Heart left ventricle (tissue), 16 donors: ENCODE results near the gene ZNF711. TPM values are rescaled to one million over a fixed set of nuclear protein-coding genes. Genes with fewer than 3 reads are reported as not detected.
A peak's percentile ranks its signal among the peaks of the same experiment; 100 is the strongest.

Experiments
- ATAC-seq, 4 donors: fragments of 200-7000 bp; cut with Tn5 transposase; one replicate each; pipeline ENCODE4 v1.9.1; 2020 to 2022; ENCODE audit warnings: moderate library complexity in 4 of 4, mild to moderate bottlenecking in 3 of 4, moderate number of reproducible peaks in 1 of 4
- DNase-seq, 5 donors: peaks; one replicate each; pipeline ENCODE4 v3.0.0-alpha.2; 2020
- H3K27ac ChIP-seq, 12 donors: fragments of 200-600 bp; sonication (generic) in 4 of 12; one replicate each; pipeline versions ENCODE4 v1.5.0 to v1.8.0; 2016 to 2022; ENCODE audit warnings: mild to moderate bottlenecking in 2 of 12
- H3K27me3 ChIP-seq, 9 donors: fragments of 200-600 bp; sonication (generic) in 2 of 9; one replicate each; pipeline versions ENCODE4 v1.5.1 to v1.8.0; 2016 to 2022; ENCODE audit warnings: mild to moderate bottlenecking in 3 of 9
- H3K36me3 ChIP-seq, 9 donors: fragments of 200-600 bp; sonication (generic) in 2 of 9; one replicate each; pipeline versions ENCODE4 v1.5.0 to v1.8.0; 2018 to 2022; ENCODE audit warnings: mild to moderate bottlenecking in 2 of 9
- H3K4me1 ChIP-seq, 12 donors: fragments of 200-600 bp; sonication (generic) in 4 of 12; one replicate each; pipeline versions ENCODE4 v1.5.0 to v1.8.0; 2016 to 2022; ENCODE audit warnings: mild to moderate bottlenecking in 3 of 12
- H3K4me3 ChIP-seq, 12 donors: fragments of 200-600 bp; sonication (generic) in 4 of 12; one replicate each; pipeline versions ENCODE4 v1.5.0 to v1.8.0; 2017 to 2022; ENCODE audit warnings: mild to moderate bottlenecking in 9 of 12, moderate library complexity in 4 of 12
- H3K9me3 ChIP-seq, 12 donors: fragments of 200-600 bp; sonication (generic) in 4 of 12; one replicate each; pipeline versions ENCODE4 v1.5.0 to v1.8.0; 2016 to 2022; ENCODE audit warnings: mild to moderate bottlenecking in 1 of 12
- CTCF ChIP-seq, 12 donors: fragments of 200-600 bp; sonication (generic) in 4 of 12; IDR thresholded peaks; one replicate each; pipeline versions ENCODE4 v1.5.0 to v1.8.0; 2018 to 2022; ENCODE audit warnings: antibody characterized with exemption in 12 of 12, mild to moderate bottlenecking in 5 of 12
- POLR2A ChIP-seq, 2 donors: fragments of 450-650 bp; IDR thresholded peaks; one replicate each; pipeline ENCODE4 v1.6.1; 2017; ENCODE audit warnings: antibody characterized with exemption in 2 of 2, mild to moderate bottlenecking in 2 of 2, moderate library complexity in 2 of 2
- WGBS, 4 donors: extraction: QIAGEN DNeasy Blood & Tissue Kit in 2 of 4; methylation state at CpG; one replicate each; pipeline versions ENCODE4 v1.1.5 to v1.1.7; 2013 to 2018; 5-methylcytosine and 5-hydroxymethylcytosine counted together
- intact Hi-C, 10 donors: fragments of 100-400 bp; cut with DNase I; formaldehyde crosslinking; loops; one replicate each; pipeline versions ENCODE4 v1.11.1 to v1.14.2; 2022
- long read RNA-seq, 3 donors: library from polyadenylated mRNA; unstranded; transcript quantifications; one replicate each; pipeline ENCODE4 v2.0.0, GENCODE V29; 2020 to 2021
- polyA plus RNA-seq, 2 donors: library from polyadenylated mRNA; stranded (reverse); fragments of 200-250 nt; gene quantifications; one replicate each; pipeline ENCODE4 v1.2.3, GENCODE V29; 2013
- total RNA-seq, 9 donors: library from RNA; depleted of rRNA in 2 of 9; stranded (reverse); fragments of >200 nt in 2 of 9; fragmentation: NEBNext Ultra II Directional in 3 of 9; extraction: Animal tissue kit (Norgen Biotek cat#: 25700) in 3 of 9; gene quantifications; one replicate each; pipeline versions ENCODE4 v1.1.0 to v1.2.4, GENCODE V29; 2016 to 2023
- donor health status: ischemic (EF 13 %, LVEDD 7.1; RV severe dilation, severe dysfunction).
- donor health status: healthy with polysubstance abuse.
- donor health status: DM: no; HTN: yes; CAD: no.
- donor health status: DM: no; HTN: no; CAD: no.
- donor health status: ischemic (EF 25% LVEDD 6.9; RV normal size, moderate dysfunction).
- donor health status: ischemic (EF 25% LVEDD 5.7; RV mildly dilated, moderate dysfunction).
- donor health status: healthy.
- donor health status: DM: yes; HTN: yes; CAD: no.
- donor health status: ischemic (EF 35%, LVEDD 5.7; RV mildly dilated, moderate dysfunction).
- donor health status: nonischemic (EF 11% LVEDD 7.7; RV severe dilation, severe dysfunction).
- donor health status: DM: yes; HTN: yes; CAD: no.
- donor health status: PGD.
- donor health status: ischemic (EF 29% LVEDD 5.4; RV normal size, mild dysfunction).
- donor health status: nonischemic (EF 23%, LVEDD 6.1; RV moderate dilation, normal function).

Gene ZNF711
- total RNA-seq, result 1 to 10 TPM in 6 of 9 donors, under 1 TPM in 3; 0.49 to 3.9 (median 1.5) TPM
- 1 to 10 TPM in 1 of 2 donors, under 1 TPM in 1; 0.65 to 1.5 TPM for polyA plus RNA-seq
- long read RNA-seq, donor 1, partial matches to known transcripts, result 0 of 1 reads
- long read RNA-seq, donor 1, other reads (novel, unspliced or antisense), result 1 of 1 reads
- long read RNA-seq, donor 2, partial matches to known transcripts, result 2 of 4 reads
- long read RNA-seq, donor 2, other reads (novel, unspliced or antisense), result 1 of 4 reads
- long read RNA-seq, donor 3, partial matches to known transcripts, result 1 of 3 reads
- long read RNA-seq, donor 3, other reads (novel, unspliced or antisense), result 1 of 3 reads

DNA sequence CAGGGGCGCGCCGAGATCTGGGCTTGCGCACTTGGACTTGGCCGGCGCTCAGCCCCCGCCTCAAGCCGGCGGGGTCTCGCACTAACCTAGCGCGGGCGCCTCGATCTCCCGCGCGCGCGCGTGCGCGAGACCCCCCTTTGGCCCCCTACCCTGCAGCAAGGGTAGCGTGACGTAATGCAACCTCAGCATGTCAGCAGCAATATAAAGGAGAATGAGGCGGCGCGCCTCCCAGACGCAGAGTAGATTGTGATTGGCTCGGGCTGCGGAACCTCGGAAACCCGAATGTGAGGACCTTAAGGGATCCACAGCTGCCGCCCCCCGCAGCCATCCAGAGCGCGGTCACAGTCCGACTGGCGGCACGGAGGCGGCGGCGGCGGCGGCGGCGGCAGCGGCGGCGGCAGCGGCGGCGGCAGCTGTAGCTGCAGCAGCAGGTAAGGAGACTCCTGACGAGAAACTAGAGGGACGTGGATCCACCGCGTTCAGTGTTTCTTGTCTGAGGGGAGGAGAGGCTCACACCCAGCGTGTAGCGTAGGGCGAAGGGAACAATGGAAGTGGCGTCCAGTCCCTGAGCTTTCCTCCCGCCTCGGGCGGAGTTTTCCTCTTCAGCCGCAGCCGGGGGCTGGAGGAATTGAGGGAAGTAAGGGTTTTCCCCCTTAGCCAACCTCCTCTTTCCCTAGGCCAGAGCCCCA, at the start of gene ZNF711, which contains the start of gene SATL1:
Gene ZNF711, plus strand, starts transcription at position 231 of the 689 bp plus-strand sequence. CDS start 3,582 bp downstream, outside the sequence.
Gene SATL1, minus strand, starts transcription at position 19 of the 689 bp plus-strand sequence. CDS start 134,811 bp downstream, outside the sequence.
- Histone ChIP-seq H3K36me3 (no peaks in the 10 kb centered on the region), H3K27me3 (no peaks in the 10 kb centered on the region), H3K9me3 (no peaks in the 10 kb centered on the region), H3K27ac (peak within 1 kb of the TSS in 4 of 12 donors; percentile 9 to 44 (median 30)), H3K4me3 (peak within 1 kb of the TSS; percentile 32 to 69 (median 55)), H3K4me1 (peaks cover 0 to 6% (median 0%) of the 10 kb centered on the region in 12 donors)
- DNase-seq (peak; percentile 10 to 61 (median 24)), ATAC-seq (peak in 3 of 4 donors; percentile 50 to 81 (median 66))
- TF ChIP-seq POLR2A (IDR thresholded peaks at IDR 0.05), result no peak
- TF ChIP-seq CTCF (IDR thresholded peaks at IDR 0.05), result no peak
- intact Hi-C loops, result no loop called here
- WGBS, 4 donors, result 0 to 33% (median 12%) methylated on average over 64 to 65 of the region's 65 CpGs

DNA sequence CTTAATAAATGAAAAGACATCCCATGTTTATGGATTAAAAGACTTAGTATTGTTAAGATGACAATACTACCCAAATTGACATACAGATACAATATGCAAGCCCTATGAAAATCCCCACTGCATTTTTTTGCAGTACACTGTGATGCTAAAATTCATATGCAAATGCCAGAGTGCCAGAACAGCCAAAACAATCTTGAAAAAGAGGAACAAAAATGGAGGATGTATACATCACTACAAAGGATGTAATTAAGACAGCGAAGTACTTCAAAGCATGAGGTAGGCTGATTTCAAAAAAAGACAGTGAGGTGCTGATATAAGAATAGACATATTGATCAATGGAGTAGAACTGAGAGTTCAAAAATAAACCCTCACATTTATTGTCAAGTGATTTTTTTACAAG, 47.5 kb upstream of the ZNF711 start:
- Histone ChIP-seq H3K4me1 (no peaks in the 10 kb centered on the region), H3K27me3 (no peaks in the 10 kb centered on the region), H3K27ac (no peak overlapping the region), H3K36me3 (no peaks in the 10 kb centered on the region), H3K4me3 (no peak overlapping the region), H3K9me3 (peaks cover 0 to 5% (median 0%) of the 10 kb centered on the region in 12 donors)
- WGBS, 4 donors, result 0 to 74% (median 65%) methylated on average over 1 of the region's 1 CpG
- DNase-seq, result no peak
- no peak for TF ChIP-seq CTCF (IDR thresholded peaks at IDR 0.05)
- no peak for TF ChIP-seq POLR2A (IDR thresholded peaks at IDR 0.05)
- intact Hi-C loops, result loop anchor here in 1 of 10 donors (5.0 kb wide), 1 partner anchor 479 kb away; no protein-coding TSS in a partner anchor
- ATAC-seq, result no peak

DNA sequence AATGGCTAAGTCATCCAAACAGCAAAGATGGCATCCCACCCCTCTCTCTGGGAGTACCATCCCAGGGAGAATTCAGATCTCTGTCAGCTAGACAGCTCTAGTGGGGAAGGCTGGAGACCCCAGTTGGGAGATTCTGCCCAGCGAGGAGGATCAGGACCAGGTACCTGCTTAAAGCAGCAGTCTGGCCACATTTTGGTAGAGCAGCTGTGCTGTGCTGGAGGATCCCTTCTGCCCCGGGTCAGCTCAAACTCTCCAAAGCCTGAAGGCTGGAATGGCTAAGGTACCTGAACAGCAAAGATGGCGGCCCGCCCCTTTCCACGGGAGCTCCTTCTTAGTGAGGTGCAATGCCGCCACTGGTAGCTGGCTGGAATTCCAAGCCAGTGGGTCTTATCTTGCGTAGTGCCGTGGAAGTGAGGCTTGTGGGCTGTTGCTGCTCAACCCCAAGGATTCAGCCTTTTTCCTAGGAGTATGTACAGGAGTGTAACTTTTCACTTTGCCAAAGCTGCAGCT, 40.3 kb upstream of the ZNF711 start:
- H3K27ac ChIP-seq, result no peak overlapping the region
- H3K9me3 ChIP-seq, result no peaks in the 10 kb centered on the region
- intact Hi-C loops, result no loop called here
- H3K36me3 ChIP-seq, result no peaks in the 10 kb centered on the region
- WGBS, 4 donors, result 71 to 94% (median 87%) methylated on average over 5 to 8 of the region's 8 CpGs
- H3K4me3 ChIP-seq, result no peak overlapping the region
- ATAC-seq (no peak), DNase-seq (no peak)
- no peaks in the 10 kb centered on the region for H3K27me3 ChIP-seq
- H3K4me1 ChIP-seq, result no peaks in the 10 kb centered on the region
- no peak for TF ChIP-seq CTCF (IDR thresholded peaks at IDR 0.05)
- no peak for TF ChIP-seq POLR2A (IDR thresholded peaks at IDR 0.05)
